H1 (cell line): Measurements from ENCODE around the gene EFHC1. TPM values are rescaled to one million over a fixed set of nuclear protein-coding genes. Genes with fewer than 3 reads are reported as not detected.

Experiments used
- CBX8 ChIP-seq: fragments of 300-800, 300-1000 bp; sonication (generic); IDR thresholded peaks from 2 replicates; pipeline ENCODE4 v1.7.1; 2016; ENCODE audit warnings: low read depth, low read length, borderline replicate concordance
- CEBPB ChIP-seq: IDR thresholded peaks from 2 replicates; pipeline ENCODE4 v1.6.1; 2012; ENCODE audit warnings: low read depth, low read length
- CHD7 ChIP-seq: fragments of 300-600 bp; sonication (generic); IDR thresholded peaks from 2 replicates; pipeline ENCODE4 v1.7.1; 2012; ENCODE audit warnings: low read length, moderate library complexity, mild to moderate bottlenecking, inconsistent platforms; ENCODE audit not compliant: insufficient replicate concordance
- KDM4A ChIP-seq: IDR thresholded peaks from one replicate; pipeline ENCODE4 v1.7.1; 2012; ENCODE audit warnings: low read depth, mild to moderate bottlenecking, moderate library complexity, low read length, inconsistent platforms; ENCODE audit not compliant: severe bottlenecking
- MAFK ChIP-seq: IDR thresholded peaks from 2 replicates; pipeline ENCODE4 v1.6.1; 2012; ENCODE audit warnings: low read depth, mild to moderate bottlenecking, improper control_type of control experiment, low read length
- RXRA ChIP-seq: IDR thresholded peaks from 2 replicates; pipeline ENCODE4 v1.6.1; 2011; ENCODE audit warnings: low read depth, mild to moderate bottlenecking, low read length, moderate library complexity; ENCODE audit not compliant: insufficient read depth
- SIN3A ChIP-seq, 2 experiments: IDR thresholded peaks in 1 of 2; conservative IDR thresholded peaks in 1 of 2; 2 replicates each; pipeline ENCODE4 v1.6.1; 2011 to 2012; ENCODE audit warnings: low read length in 2 of 2, improper control_type of control experiment in 1 of 2, low read depth in 1 of 2, mild to moderate bottlenecking in 1 of 2
- polyA plus RNA-seq, 7 experiments: library from polyadenylated mRNA; depleted of rRNA in 3 of 7; stranded (reverse) in 5 of 7; unstranded in 2 of 7; fragments of >200 nt in 5 of 7; fragments of 200-250 nt in 2 of 7; gene quantifications; 1 replicate in 5 of 7; 2 replicates in 1 of 7; 4 replicates in 1 of 7; pipeline versions ENCODE4 v1.2.1 to v1.2.3, GENCODE V29; 2011 to 2013; ENCODE audit warnings: missing spikeins in 2 of 7, mixed read lengths in 2 of 7
- total RNA-seq: library from RNA; stranded (reverse); fragmentation: NEBNext Ultra II Directional; extraction: Animal tissue kit (Norgen Biotek cat#: 25700); gene quantifications from 2 replicates; pipeline ENCODE4 v1.2.1, GENCODE V29; 2021

The EFHC1 gene
- total and polyA plus RNA-seq, 2 of the 8 experiments (the other 6 are each of a cell fraction or from before 2014, with no cell fraction given), result 10.5 to 16.4 TPM

GRCh38 chr6:52417675-52418111 is 2.4 kb upstream of the EFHC1 start (continued):
- TF ChIP-seq CHD7, result no peak
- no peak for TF ChIP-seq CBX8
- TF ChIP-seq RXRA, result no peak
- no peak for TF ChIP-seq CEBPB
- TF ChIP-seq MAFK, result 0 out of 2 replicates have a peak, but pooled peaks have one; percentile 6
- TF ChIP-seq SIN3A (conservative IDR thresholded peaks at IDR 0.05 in 1 of 2, IDR thresholded peaks at IDR 0.05 in 1 of 2; ENCODE audit: low read depth in 1 of 2, low read length in 2 of 2), result no peak
- no peak for TF ChIP-seq KDM4A
